ENCODE results near the gene P3H2. TPM values are rescaled to one million over a fixed set of nuclear protein-coding genes. Genes with fewer than 3 reads are reported as not detected.

P3H2 gene
- total and polyA plus RNA-seq, 2 of the 4 experiments (the other 2 are of a cell fraction): 54.7 to 64.3 TPM

DNA sequence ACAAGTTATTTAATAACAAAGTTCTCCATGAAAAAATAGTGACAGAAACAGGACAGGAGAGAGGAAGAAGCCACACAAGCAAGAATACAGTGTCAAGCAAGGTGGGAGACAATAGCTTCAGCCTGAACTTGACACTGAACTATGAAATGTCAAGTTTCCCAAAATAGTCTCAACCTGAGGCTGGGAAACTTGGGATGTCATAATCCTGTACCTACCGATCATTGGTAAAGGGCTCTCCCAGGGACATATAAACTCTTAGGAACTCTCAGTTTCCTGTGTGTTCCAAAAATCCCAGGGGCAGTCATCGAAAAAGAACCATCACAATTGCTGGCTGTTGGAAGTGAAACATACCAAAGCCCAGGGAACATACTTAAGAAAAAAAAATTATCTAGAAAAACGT is 211.6 kb downstream of the P3H2 start:
- H3K27me3 ChIP-seq (ENCODE audit: control insufficient read depth, insufficient read depth, low read length): no peaks in the 10 kb centered on the region
- no peaks in the 10 kb centered on the region for H3K79me1 ChIP-seq (ENCODE audit: low read depth in 1 of 2, low read length in 2 of 2)
- dilution Hi-C loops (cut with HindIII; ENCODE audit: low sequenced_read_pairs, unreplicated experiment) (no loop called here), in situ Hi-C loops (cut with MboI; ENCODE audit: low sequenced_read_pairs) (no loop called here), intact Hi-C loops (cut with micrococcal nuclease) (no loop called here)
- no peaks in the 10 kb centered on the region for H4K20me1 ChIP-seq (ENCODE audit: insufficient read depth, low read length)
- H4K5ac ChIP-seq (ENCODE audit: low read depth, low read length): no peak overlapping the region
- H3K56ac ChIP-seq (ENCODE audit: extremely low read depth, insufficient read depth, low read length): no peak overlapping the region
- peaks cover 2% of the 10 kb centered on the region; the same call in 1 of the 2 replicates for H3K9me1 ChIP-seq (ENCODE audit: insufficient read depth, low read length)
- ChIA-PET POLR2A (ENCODE audit: unreplicated experiment) (no interaction called here), CTCF (no interaction called here)
- H3K36me3 ChIP-seq (ENCODE audit: control insufficient read depth, insufficient read depth, low read length): no peaks in the 10 kb centered on the region
- H2BK120ac ChIP-seq (ENCODE audit: low read depth, low read length): peak overlapping the region; percentile 84
- ATAC-seq (ENCODE audit: low read depth): no peak
- peak overlapping the region; percentile 95 for H3K14ac ChIP-seq (replicated peaks; ENCODE audit: low read depth, low read length)
- no peak overlapping the region; the same call in 1 of the 2 replicates for H3K18ac ChIP-seq (ENCODE audit: low read depth, low read length)
- BruUV-seq (replicated peaks): no TSS peak
- H3K4me1 ChIP-seq (ENCODE audit: control insufficient read depth, insufficient read depth, low read length): peaks cover 1% of the 10 kb centered on the region; the same call in 1 of the 2 replicates
- no peak overlapping the region for H3K9ac ChIP-seq (ENCODE audit: low read depth, low read length)
- peak overlapping the region; percentile 6 for H2AK9ac ChIP-seq (replicated peaks; ENCODE audit: low read depth, low read length, poor library complexity)
- peak overlapping the region; percentile 58 for H4K91ac ChIP-seq (ENCODE audit: insufficient read depth, low read depth, low read length)
- TF ChIP-seq SMC3 (IDR thresholded peaks at IDR 0.05; ENCODE audit: low read depth, low read length) (no peak), NFE2L2 (IDR thresholded peaks at IDR 0.05; ENCODE audit: low read depth, low read length) (no peak), MXI1 (IDR thresholded peaks at IDR 0.05; ENCODE audit: borderline replicate concordance, low read depth, low read length) (no peak), RCOR1 (IDR thresholded peaks at IDR 0.05; ENCODE audit: insufficient replicate concordance, low read length) (no peak), MAFK (IDR thresholded peaks at IDR 0.05; ENCODE audit: low read depth, low read length) (no peak), FOS (IDR thresholded peaks at IDR 0.05; ENCODE audit: low read depth, low read length) (no peak), MAZ (IDR thresholded peaks at IDR 0.05; ENCODE audit: borderline replicate concordance, low read depth, low read length) (no peak)
- peak overlapping the region; percentile 90 for H2BK20ac ChIP-seq (ENCODE audit: low read depth, low read length)
- H4K8ac ChIP-seq (ENCODE audit: low read depth in 2 of 2, low read length in 2 of 2): peak overlapping the region; percentile 39 to 68; a peak in 2 of 4 replicates
- no peak overlapping the region for H3K4me2 ChIP-seq (ENCODE audit: low read depth, low read length)
- no peaks in the 10 kb centered on the region for H3K9me3 ChIP-seq (ENCODE audit: control insufficient read depth, insufficient read depth, low read length)
- H3K27ac ChIP-seq (ENCODE audit: insufficient read depth, low read length): no peak overlapping the region
- H3K23ac ChIP-seq (ENCODE audit: low read depth, low read length): peak overlapping the region; percentile 48
- H3K4me3 ChIP-seq (ENCODE audit: insufficient read depth, low read depth, low read length): no peak overlapping the region
- peak overlapping the region; percentile 30 for H2BK5ac ChIP-seq (ENCODE audit: low read depth, low read length, poor library complexity, severe bottlenecking)
- peak overlapping the region; percentile 82; the same call in 1 of the 2 replicates for H2AK5ac ChIP-seq (ENCODE audit: low read depth, low read length)
- peak overlapping the region; percentile 81; the same call in 1 of the 2 replicates for H3K4ac ChIP-seq (ENCODE audit: low read depth, low read length)
- DNase-seq: no peak
- peak overlapping the region; percentile 6 for H2AFZ ChIP-seq (replicated peaks; ENCODE audit: low read length, poor library complexity)
- no CpG with 5 or more reads among the region's 3 CpGs for WGBS, 2 experiments (ENCODE audit: extremely low coverage in 2 of 2, insufficient read length in 1 of 2)
- H2BK15ac ChIP-seq (ENCODE audit: low read depth, low read length): peak overlapping the region; percentile 74; the same call in 1 of the 3 replicates

All from IMR-90 (cell line).